HG03108 (cell line): ENCODE data around the gene DPP10.

Source experiments
- ATAC-seq: cut with Tn5 transposase; IDR thresholded peaks from one replicate; pipeline ENCODE4 v1.9.1; 2021; ENCODE audit warnings: moderate library complexity; ENCODE audit not compliant: unreplicated experiment

DPP10 gene

GRCh38 chr2:115533081-115533480 lies 1090.6 kb downstream of the DPP10 start:
- ATAC-seq: no peak

- ATAC-seq: no peak
Observed at GRCh38 chr2:115541814-115542213, 1099.4 kb downstream of the DPP10 start.

GRCh38 chr2:115542331-115542730 lies 1099.9 kb downstream of the DPP10 start:
- no peak for ATAC-seq

- no peak for ATAC-seq
Observed at GRCh38 chr2:115543024-115543423, 1100.6 kb downstream of the DPP10 start.

GRCh38 chr2:115543461-115543860 lies 1101.0 kb downstream of the DPP10 start:
- ATAC-seq: no peak

- ATAC-seq: no peak
Observed at GRCh38 chr2:115549611-115550130, 1107.2 kb downstream of the DPP10 start.

- ATAC-seq: no peak
Observed at GRCh38 chr2:115552726-115553125, 1110.3 kb downstream of the DPP10 start.

- no peak for ATAC-seq
Observed at GRCh38 chr2:115554153-115554552, 1111.7 kb downstream of the DPP10 start.

- ATAC-seq: no peak
Observed at GRCh38 chr2:115558725-115559124, 1116.3 kb downstream of the DPP10 start.

GRCh38 chr2:115560666-115561065 lies 1118.2 kb downstream of the DPP10 start:
- ATAC-seq: no peak

- ATAC-seq: no peak
Observed at GRCh38 chr2:115568643-115569042, 1126.2 kb downstream of the DPP10 start.

DNA sequence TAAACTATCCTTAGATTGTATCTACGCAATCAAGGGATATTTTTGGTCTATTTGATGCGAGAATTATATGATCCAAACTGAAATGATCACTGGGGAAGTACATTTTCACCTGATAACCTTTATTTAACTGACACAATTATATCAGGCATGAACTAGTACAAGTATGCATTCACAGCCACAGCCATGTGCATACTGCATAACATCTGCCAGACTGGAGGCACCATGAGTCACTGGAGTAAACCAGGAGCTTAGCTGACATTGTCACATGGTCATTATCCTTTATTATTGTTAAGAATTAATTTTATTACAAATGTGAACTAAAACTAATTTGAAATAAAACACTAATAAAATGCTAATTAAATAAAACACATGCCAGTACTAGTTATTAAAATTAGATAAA lies 1127.1 kb downstream of the DPP10 start:
- ATAC-seq: no peak

GRCh38 chr2:115572746-115573145 lies 1130.3 kb downstream of the DPP10 start:
- ATAC-seq: no peak

- no peak for ATAC-seq
Observed at GRCh38 chr2:115573756-115574155, 1131.3 kb downstream of the DPP10 start.

DNA sequence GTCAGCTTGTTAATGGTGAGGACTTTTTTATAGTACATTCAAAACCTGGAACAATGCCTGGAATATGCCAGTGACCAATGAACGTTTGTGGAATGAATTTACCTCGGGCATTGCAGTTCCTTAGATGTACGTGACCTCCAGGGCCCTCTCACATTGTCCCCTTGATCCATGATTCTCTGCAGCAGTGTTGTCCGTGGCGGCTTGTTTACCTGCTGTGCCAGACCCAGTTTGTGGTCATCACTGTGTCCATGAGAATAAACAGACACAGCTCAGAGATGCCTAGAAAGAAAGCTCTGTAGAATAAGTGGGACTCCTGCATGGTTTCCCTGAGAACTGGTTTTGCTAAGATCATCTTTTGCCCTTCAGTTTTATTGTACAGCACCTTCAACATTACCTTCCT lies 1132.2 kb downstream of the DPP10 start:
- no peak for ATAC-seq

GRCh38 chr2:115580784-115581183 lies 1138.3 kb downstream of the DPP10 start:
- no peak for ATAC-seq

DNA sequence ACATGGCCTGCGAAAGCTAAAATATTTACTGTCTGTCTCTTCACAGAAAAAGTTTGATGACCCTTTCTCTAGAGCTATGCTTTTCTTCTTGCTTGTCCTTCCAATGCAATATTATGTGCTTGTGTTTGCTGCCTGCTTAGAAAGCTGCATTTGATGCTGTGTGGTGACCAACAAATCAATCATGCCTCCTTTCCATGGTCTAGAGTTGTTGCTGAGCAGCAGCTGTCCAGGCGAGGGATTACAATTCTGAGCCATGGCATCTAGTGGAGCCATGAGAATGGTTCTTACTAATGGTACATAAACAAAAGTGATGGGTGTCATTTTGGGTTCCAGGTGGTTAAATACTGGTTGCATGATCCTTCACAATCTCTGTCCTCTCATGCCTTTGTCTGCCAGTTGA lies 1142.1 kb downstream of the DPP10 start:
- ATAC-seq: no peak

- no peak for ATAC-seq
Observed at GRCh38 chr2:115596659-115597375, 1154.4 kb downstream of the DPP10 start.

- no peak for ATAC-seq
Observed at GRCh38 chr2:115603285-115603684, 1160.8 kb downstream of the DPP10 start.

GRCh38 chr2:115606350-115606749 lies 1163.9 kb downstream of the DPP10 start:
- ATAC-seq: no peak

DNA sequence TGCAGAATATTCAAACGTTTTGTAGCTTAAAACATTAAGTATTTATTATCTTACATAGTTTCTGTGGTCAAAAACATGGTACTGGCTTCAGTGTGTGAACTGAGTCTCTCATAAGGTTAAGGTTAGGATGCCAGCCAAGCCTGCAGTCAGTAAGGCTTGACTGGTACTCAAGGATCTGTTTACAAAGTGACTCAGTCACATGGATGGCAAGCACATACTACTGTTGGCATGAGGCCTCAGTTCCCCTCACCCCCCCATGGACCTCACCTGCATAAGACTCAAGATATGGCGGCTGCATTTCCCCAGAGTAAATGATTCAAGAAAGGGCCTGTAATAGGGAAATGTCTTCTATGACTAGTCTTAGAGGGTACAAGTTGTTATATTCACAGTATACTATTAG lies 1167.5 kb downstream of the DPP10 start:
- ATAC-seq: no peak

DNA sequence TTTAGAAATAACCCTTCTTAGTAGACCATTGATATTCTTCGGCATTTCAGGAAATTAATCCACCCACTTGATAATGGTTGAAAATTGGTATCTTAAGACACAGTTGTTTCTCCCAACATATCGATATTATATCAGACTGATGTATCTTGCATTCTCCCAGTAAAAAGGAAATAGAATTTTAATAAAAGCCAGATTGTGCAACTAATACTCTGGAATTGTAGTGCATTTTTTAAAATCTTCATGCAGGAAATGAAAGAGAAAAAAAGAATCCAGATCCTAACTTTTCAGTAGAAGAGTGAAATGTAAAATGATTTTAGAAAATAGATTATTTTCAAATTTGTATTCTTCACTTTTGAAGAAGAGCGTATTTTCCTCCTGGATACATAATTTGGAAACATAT lies 1168.4 kb downstream of the DPP10 start:
- no peak for ATAC-seq

DNA sequence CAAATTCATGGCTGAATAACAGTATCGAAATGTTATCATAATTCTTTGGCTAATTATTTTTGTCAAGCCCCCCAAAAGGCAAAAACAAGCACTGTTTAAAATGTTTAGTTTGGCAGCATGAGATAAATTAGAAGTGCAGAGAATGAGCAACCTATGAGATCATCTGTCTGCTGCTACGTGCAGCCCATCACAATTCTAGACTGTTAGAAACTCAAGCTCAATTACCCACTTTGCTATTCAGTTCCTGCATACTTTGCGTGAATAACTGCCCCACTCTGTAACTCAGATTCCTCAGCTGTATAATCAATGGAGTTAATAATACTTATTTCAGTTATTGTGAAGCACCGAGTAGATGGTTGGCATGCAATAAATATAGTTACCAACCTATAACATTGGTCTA lies 1181.9 kb downstream of the DPP10 start:
- no peak for ATAC-seq
